Lung (tissue), 12 donors: Measurements from ENCODE around the gene ATP11A. TPM values are rescaled to one million over a fixed set of nuclear protein-coding genes. Genes with fewer than 3 reads are reported as not detected.
"Not testable (repeated sequence)": the region's sequence is repeated elsewhere in the genome, so short reads cannot be mapped to it uniquely, and the experiment has no call there.

Experiments
- ATAC-seq: fragments of 200-7000 bp; cut with Tn5 transposase; one replicate; pipeline ENCODE4 v1.9.1; 2020; ENCODE audit warnings: moderate number of reproducible peaks; ENCODE audit not compliant: insufficient read depth, low FRiP score
- DNase-seq, 3 donors: peaks; one replicate each; pipeline ENCODE4 v3.0.0-alpha.2; 2013 to 2017
- H3K27ac ChIP-seq, 2 donors: one replicate each; pipeline ENCODE4 v1.5.1; 2013; ENCODE audit warnings: mild to moderate bottlenecking in 2 of 2, moderate library complexity in 2 of 2, control low read depth in 1 of 2, inconsistent platforms in 1 of 2, low read depth in 1 of 2, low read length in 1 of 2
- H3K27me3 ChIP-seq, 3 donors: one replicate each; pipeline ENCODE4 v1.5.1; 2013; ENCODE audit warnings: low read length in 2 of 3; ENCODE audit not compliant: control insufficient read depth in 3 of 3, insufficient read depth in 3 of 3
- H3K36me3 ChIP-seq, 4 donors: one replicate each; pipeline ENCODE4 v1.5.1; 2013; ENCODE audit warnings: low read length in 4 of 4, mild to moderate bottlenecking in 1 of 4, moderate library complexity in 1 of 4; ENCODE audit not compliant: control insufficient read depth in 4 of 4, insufficient read depth in 4 of 4
- H3K4me1 ChIP-seq, 5 donors: one replicate each; pipeline ENCODE4 v1.5.1; 2013; ENCODE audit warnings: low read length in 5 of 5, mild to moderate bottlenecking in 2 of 5, moderate library complexity in 1 of 5; ENCODE audit not compliant: control insufficient read depth in 5 of 5, insufficient read depth in 5 of 5
- H3K4me3 ChIP-seq: one replicate; pipeline ENCODE4 v1.5.1; 2013; ENCODE audit warnings: mild to moderate bottlenecking, control low read depth, moderate library complexity
- H3K9ac ChIP-seq, 2 donors: one replicate each; pipeline ENCODE4 v1.5.1; 2013; ENCODE audit warnings: low read length in 2 of 2, control low read depth in 1 of 2; ENCODE audit not compliant: insufficient read depth in 1 of 2
- H3K9me3 ChIP-seq, 4 donors: one replicate each; pipeline ENCODE4 v1.5.1; 2013; ENCODE audit warnings: low read length in 3 of 4, mild to moderate bottlenecking in 1 of 4, moderate library complexity in 1 of 4; ENCODE audit not compliant: control insufficient read depth in 4 of 4, insufficient read depth in 3 of 4
- CTCF ChIP-seq: IDR thresholded peaks from 2 replicates; pipeline ENCODE4 v1.5.1; 2012; ENCODE audit warnings: mild to moderate bottlenecking; ENCODE audit errors: control extremely low read depth, extremely low read depth
- WGBS, 2 donors: extraction: QIAGEN DNeasy Blood & Tissue Kit; methylation state at CpG; one replicate each; pipeline ENCODE4 v1.1.7; 2013; 5-methylcytosine and 5-hydroxymethylcytosine counted together
- polyA plus RNA-seq, 2 donors: library from polyadenylated mRNA; stranded (reverse); fragments of 200-250 nt; gene quantifications; one replicate each; pipeline ENCODE4 v1.2.1, GENCODE V29; 2013
- total RNA-seq, 2 donors: library from RNA; depleted of rRNA in 1 of 2; stranded (reverse); fragments of >200 nt in 1 of 2; gene quantifications; one replicate each; pipeline ENCODE4 v1.2.1, GENCODE V29; 2014 to 2021
- donor health status: control.
- donor health status: control.
- donor health status: Bipolar disorder and iron deficiency.
- donor health status: healthy.
- donor health status: DM: yes; HTN: yes; CAD: no.

Gene ATP11A
- total and polyA plus RNA-seq, 4 donors = 46.3 to 317 (median 162) TPM

GRCh38 chr13:112870051-112870331 is 180.2 kb downstream of the ATP11A start:
- H3K9ac ChIP-seq = no peak overlapping the region
- H3K4me1 ChIP-seq = peaks cover 0 to 11% (median 9%) of the 10 kb centered on the region in 5 donors
- H3K9me3 ChIP-seq = no peaks in the 10 kb centered on the region
- no peak overlapping the region for H3K4me3 ChIP-seq
- no peak for TF ChIP-seq CTCF
- 45 to 78% methylated on average over 2 of the region's 2 CpGs for WGBS, 2 donors
- no peak overlapping the region for H3K27ac ChIP-seq
- peaks cover 0 to 42% (median 9%) of the 10 kb centered on the region in 4 donors for H3K36me3 ChIP-seq
- DNase-seq (no peak), ATAC-seq (no peak)
- H3K27me3 ChIP-seq = no peaks in the 10 kb centered on the region

- no peak for TF ChIP-seq CTCF
- Histone ChIP-seq H3K27me3 (no peaks in the 10 kb centered on the region), H3K4me1 (peaks cover 0 to 11% (median 10%) of the 10 kb centered on the region in 5 donors), H3K9me3 (no peaks in the 10 kb centered on the region), H3K9ac (no peak overlapping the region), H3K27ac (no peak overlapping the region), H3K4me3 (no peak overlapping the region), H3K36me3 (peaks cover under 1 to 48% (median 8%) of the 10 kb centered on the region in 4 donors)
- WGBS, 2 donors = 89 to 90% methylated on average over 28 of the region's 28 CpGs
- no peak for DNase-seq
- ATAC-seq = no peak
These were observed 181.0 kb downstream of the ATP11A start for GRCh38 chr13:112870737-112871287.

GRCh38 chr13:112871742-112872141 is 181.9 kb downstream of the ATP11A start:
- 89 to 95% methylated on average over 12 of the region's 12 CpGs for WGBS, 2 donors
- Histone ChIP-seq H3K27ac (no peak overlapping the region), H3K4me1 (peaks cover 0 to 11% (median 10%) of the 10 kb centered on the region in 5 donors), H3K9ac (no peak overlapping the region), H3K9me3 (no peaks in the 10 kb centered on the region), H3K27me3 (no peaks in the 10 kb centered on the region), H3K36me3 (peaks cover 0 to 50% (median 5%) of the 10 kb centered on the region in 4 donors), H3K4me3 (no peak overlapping the region)
- ATAC-seq (no peak), DNase-seq (no peak)
- no peak for TF ChIP-seq CTCF

GRCh38 chr13:112872657-112873631 is 183.1 kb downstream of the ATP11A start:
- H3K4me1 ChIP-seq = peaks cover 0 to 11% (median 10%) of the 10 kb centered on the region in 5 donors
- H3K27me3 ChIP-seq, H3K4me3 ChIP-seq, H3K9ac ChIP-seq, ATAC-seq, H3K9me3 ChIP-seq: not testable (repeated sequence)
- H3K36me3 ChIP-seq = peaks cover 0 to 49% (median 1%) of the 10 kb centered on the region in 4 donors
- DNase-seq = peak in 2 of 3 donors; percentile 18 to 46
- 27 to 39% methylated on average over 25 of the region's 25 CpGs for WGBS, 2 donors
- peak overlapping the region in 1 of 2 donors; percentile 62 for H3K27ac ChIP-seq
